Activated naive CD8-positive, alpha-beta T cell (primary cell): ENCODE results near the gene FOXL1.

Experiments
- H3K27ac Mint-ChIP-seq: one replicate; pipeline ENCODE4 v1.8.0; 2021; ENCODE audit warnings: mixed read lengths
- H3K27me3 Mint-ChIP-seq: one replicate; pipeline ENCODE4 v1.8.0; 2021; ENCODE audit warnings: mixed read lengths
- H3K36me3 Mint-ChIP-seq: one replicate; pipeline ENCODE4 v1.8.0; 2021; ENCODE audit warnings: mixed read lengths
- H3K4me1 Mint-ChIP-seq: one replicate; pipeline ENCODE4 v1.8.0; 2021; ENCODE audit warnings: low read depth, mixed read lengths
- H3K4me3 Mint-ChIP-seq: one replicate; pipeline ENCODE4 v1.8.0; 2021; ENCODE audit warnings: mild to moderate bottlenecking, mixed read lengths
- H3K9me3 Mint-ChIP-seq: one replicate; pipeline ENCODE4 v1.8.0; 2021; ENCODE audit warnings: low read depth, mixed read lengths

Gene FOXL1

DNA sequence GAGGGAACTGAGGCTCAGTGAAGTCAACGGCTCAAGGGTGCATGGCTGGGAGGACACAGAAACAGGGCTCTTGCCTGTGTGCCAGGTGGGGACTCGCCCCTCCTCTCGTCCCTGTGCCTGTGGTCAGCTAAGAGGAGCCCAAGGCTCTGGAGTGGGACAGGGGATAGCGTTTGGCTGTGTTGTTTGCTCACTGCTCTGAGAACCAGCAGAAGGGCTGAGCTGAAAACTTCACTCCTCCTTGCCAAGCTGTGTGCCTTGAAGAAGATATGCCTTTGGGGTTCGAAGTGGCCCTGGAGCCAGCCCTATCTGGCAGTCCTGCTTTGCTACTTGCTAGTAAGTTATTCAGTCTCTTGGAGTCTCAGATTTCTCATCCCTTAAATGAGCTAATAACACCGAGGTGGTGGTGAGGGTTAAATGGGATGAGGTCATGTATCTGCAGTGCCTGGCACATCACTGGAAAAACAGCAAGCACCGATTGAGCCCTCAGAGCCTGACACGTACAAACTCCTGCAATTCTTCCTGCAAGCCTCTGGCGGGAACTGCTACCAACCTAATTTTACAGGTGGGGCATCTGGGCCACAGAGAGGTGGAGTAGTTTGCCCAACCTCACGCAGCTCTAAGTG is 17.7 kb downstream of the FOXL1 start:
- Mint-ChIP-seq H3K27me3 (peaks cover 23% of the 10 kb centered on the region), H3K4me1 (peaks cover 11% of the 10 kb centered on the region), H3K36me3 (no peaks in the 10 kb centered on the region), H3K9me3 (no peaks in the 10 kb centered on the region), H3K4me3 (no peak overlapping the region), H3K27ac (no peak overlapping the region)

- H3K4me3 Mint-ChIP-seq = no peak overlapping the region
- no peaks in the 10 kb centered on the region for H3K9me3 Mint-ChIP-seq
- H3K36me3 Mint-ChIP-seq = no peaks in the 10 kb centered on the region
- H3K27ac Mint-ChIP-seq = no peak overlapping the region
- peaks cover 20% of the 10 kb centered on the region for H3K27me3 Mint-ChIP-seq
- H3K4me1 Mint-ChIP-seq = peaks cover 11% of the 10 kb centered on the region
Observed at GRCh38 chr16:86597126-86597879, 19.0 kb downstream of the FOXL1 start.

DNA sequence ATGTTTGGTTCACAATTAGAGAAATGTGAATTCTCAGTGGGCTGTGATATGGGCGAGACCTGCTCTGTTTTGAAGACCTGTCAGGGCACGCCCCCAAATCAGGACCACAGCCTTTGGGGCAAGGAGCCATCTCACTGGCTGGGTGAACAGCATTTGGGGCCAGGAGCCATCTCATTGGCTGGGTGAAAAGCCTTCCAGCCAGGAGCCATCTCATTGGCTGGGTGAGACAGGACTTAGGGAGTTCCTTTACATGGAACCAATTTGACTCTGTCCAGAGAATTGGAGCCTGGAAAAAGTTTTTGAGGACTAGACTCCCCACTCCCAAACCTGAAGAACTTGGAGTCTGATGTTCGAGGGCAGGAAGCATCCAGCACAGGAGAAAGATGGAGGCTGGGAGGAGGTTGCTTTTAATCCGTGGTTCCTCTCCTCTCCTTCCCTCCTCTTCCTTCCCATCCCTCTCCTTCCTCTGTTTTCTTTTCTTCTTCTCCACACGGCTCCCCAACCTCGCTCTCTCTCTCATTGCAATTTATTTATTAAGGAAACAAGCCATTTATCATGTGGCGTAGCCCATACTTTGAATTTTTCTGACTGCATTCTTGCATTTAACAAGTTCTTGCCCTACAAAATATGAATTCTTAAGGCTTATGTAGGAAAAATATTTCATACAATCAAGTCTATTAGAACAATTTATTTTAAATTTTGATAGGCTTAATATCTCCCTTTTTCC is 19.7 kb downstream of the FOXL1 start:
- Mint-ChIP-seq H3K27me3 (peaks cover 22% of the 10 kb centered on the region), H3K4me3 (no peak overlapping the region), H3K9me3 (no peaks in the 10 kb centered on the region), H3K27ac (no peak overlapping the region), H3K4me1 (peaks cover 10% of the 10 kb centered on the region), H3K36me3 (no peaks in the 10 kb centered on the region)

DNA sequence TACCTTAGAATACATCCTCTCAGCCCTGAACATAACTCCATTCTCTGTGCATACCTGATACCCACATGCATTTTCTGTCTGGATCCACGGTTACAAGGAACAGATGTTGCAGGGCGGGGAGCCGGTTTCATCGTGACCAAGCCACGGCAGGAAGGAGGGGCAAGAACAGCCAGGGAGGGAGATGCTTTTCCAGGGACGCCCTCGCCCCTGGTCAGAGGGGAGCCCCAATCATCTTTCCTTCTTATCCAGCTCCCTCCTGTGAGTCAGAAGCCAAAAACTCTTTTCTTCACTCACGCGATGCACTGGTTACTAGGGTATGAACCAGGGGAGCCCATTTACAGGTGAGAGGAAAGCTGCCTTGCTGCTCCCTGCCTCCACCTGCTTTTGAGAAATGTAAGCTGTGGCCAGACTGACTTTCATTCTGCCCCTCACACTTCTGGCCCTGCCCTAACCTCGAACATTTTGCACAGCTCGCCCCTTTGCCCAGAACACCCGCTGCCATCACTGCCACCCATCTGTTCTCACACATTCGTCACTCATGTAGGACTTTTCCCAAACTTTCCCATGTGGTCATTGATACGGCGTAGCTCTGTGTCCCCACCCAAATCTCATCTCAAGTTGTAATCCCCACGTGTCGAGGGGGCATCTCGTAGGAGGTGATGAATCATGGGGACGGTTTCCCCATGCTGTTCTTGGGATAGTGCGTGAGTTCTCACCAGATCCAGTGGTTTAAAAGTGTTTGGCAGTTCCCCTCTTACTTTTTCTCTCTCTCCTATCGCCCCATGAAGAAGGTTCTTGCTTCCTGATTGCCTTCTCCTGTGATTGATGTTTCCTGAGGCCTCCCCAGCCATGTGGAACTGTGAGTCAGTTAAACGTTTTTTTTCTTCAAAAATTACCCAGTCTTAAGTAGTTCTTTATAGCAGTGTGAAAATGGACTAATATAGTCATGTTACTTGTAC is 20.5 kb downstream of the FOXL1 start:
- H3K4me3 Mint-ChIP-seq = no peak overlapping the region
- no peaks in the 10 kb centered on the region for H3K36me3 Mint-ChIP-seq
- H3K9me3 Mint-ChIP-seq = no peaks in the 10 kb centered on the region
- H3K27ac Mint-ChIP-seq = no peak overlapping the region
- peaks cover 19% of the 10 kb centered on the region for H3K27me3 Mint-ChIP-seq
- H3K4me1 Mint-ChIP-seq = peaks cover 4% of the 10 kb centered on the region

DNA sequence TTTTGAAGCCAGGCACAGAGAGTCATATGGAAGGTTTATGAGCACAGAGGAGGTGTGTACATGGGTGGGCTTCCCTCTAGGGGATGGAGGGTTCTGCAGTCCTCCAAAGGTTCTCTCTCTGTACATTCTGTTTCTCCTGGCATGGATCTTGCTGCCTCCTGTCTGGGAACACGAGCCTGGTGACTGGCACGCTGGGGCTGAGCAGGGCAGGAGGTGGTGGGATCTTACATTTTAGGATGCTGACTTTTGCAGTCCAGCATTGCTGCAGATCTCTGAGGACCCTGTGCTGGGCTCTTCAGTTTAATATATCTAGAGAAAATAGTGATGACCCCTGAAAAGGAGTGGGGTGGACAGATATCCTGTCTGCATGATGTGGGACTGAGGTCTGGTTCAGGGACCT is 23.0 kb downstream of the FOXL1 start:
- no peak overlapping the region for H3K27ac Mint-ChIP-seq
- H3K4me1 Mint-ChIP-seq = peaks cover 19% of the 10 kb centered on the region
- H3K27me3 Mint-ChIP-seq = peaks cover 19% of the 10 kb centered on the region
- no peak overlapping the region for H3K4me3 Mint-ChIP-seq
- peaks cover 4% of the 10 kb centered on the region for H3K9me3 Mint-ChIP-seq
- no peaks in the 10 kb centered on the region for H3K36me3 Mint-ChIP-seq

DNA sequence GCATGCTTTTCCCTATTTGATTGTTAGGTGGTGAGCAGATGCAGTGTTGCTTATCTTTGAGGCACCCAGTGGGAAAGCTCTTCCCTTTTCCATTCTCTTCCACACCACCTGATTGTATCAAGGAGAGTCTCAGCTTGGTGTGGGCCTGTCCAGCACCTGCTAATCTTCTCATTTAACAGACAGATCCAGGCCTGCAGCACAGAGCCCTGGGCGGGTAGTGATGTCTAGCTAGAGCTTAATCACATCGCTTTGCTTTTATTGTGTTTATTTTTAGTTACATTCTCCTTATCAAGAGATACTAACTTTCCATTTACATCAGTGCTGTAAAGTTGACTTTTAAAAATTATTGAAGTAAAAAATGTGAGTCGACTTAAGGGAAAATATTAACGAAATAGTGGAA is 24.2 kb downstream of the FOXL1 start:
- Mint-ChIP-seq H3K4me1 (peaks cover 19% of the 10 kb centered on the region), H3K4me3 (no peak overlapping the region), H3K36me3 (no peaks in the 10 kb centered on the region), H3K9me3 (peaks cover 4% of the 10 kb centered on the region), H3K27ac (no peak overlapping the region), H3K27me3 (peaks cover 22% of the 10 kb centered on the region)

GRCh38 chr16:86604436-86605193 is 26.3 kb downstream of the FOXL1 start:
- peaks cover 15% of the 10 kb centered on the region for H3K4me1 Mint-ChIP-seq
- peaks cover 21% of the 10 kb centered on the region for H3K27me3 Mint-ChIP-seq
- peaks cover 4% of the 10 kb centered on the region for H3K9me3 Mint-ChIP-seq
- H3K27ac Mint-ChIP-seq = no peak overlapping the region
- no peaks in the 10 kb centered on the region for H3K36me3 Mint-ChIP-seq
- peak overlapping the region; percentile 87 for H3K4me3 Mint-ChIP-seq

- no peak overlapping the region for H3K27ac Mint-ChIP-seq
- H3K36me3 Mint-ChIP-seq = no peaks in the 10 kb centered on the region
- peaks cover 4% of the 10 kb centered on the region for H3K9me3 Mint-ChIP-seq
- H3K4me1 Mint-ChIP-seq = peaks cover 15% of the 10 kb centered on the region
- peaks cover 20% of the 10 kb centered on the region for H3K27me3 Mint-ChIP-seq
- H3K4me3 Mint-ChIP-seq = peak overlapping the region; percentile 42
Observed at GRCh38 chr16:86605950-86606349, 27.6 kb downstream of the FOXL1 start.

- no peaks in the 10 kb centered on the region for H3K36me3 Mint-ChIP-seq
- H3K4me3 Mint-ChIP-seq = no peak overlapping the region
- H3K4me1 Mint-ChIP-seq = peaks cover 15% of the 10 kb centered on the region
- no peak overlapping the region for H3K27ac Mint-ChIP-seq
- peaks cover 13% of the 10 kb centered on the region for H3K27me3 Mint-ChIP-seq
- peaks cover 4% of the 10 kb centered on the region for H3K9me3 Mint-ChIP-seq
Observed at GRCh38 chr16:86608301-86608747, 30.0 kb downstream of the FOXL1 start.

DNA sequence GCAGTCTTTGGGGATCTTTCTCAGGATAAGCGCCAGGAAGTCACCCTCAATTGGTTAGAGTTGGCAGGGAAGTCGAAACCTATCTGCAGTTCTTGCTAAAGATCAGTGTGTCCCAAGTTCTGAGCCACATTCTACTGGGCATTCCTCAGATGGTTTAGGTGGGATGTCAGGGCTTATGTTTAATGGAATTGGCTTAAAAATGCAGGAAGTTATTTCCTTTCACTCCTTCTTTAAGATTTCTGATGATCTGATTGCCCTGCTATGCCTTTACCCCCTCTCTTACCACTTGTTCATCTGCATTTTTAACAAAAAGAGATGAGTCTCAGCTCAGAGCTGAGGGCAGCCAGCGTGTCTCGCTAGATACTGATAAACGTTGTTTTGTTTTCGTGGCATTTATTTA is 30.8 kb downstream of the FOXL1 start:
- Mint-ChIP-seq H3K4me1 (peaks cover 14% of the 10 kb centered on the region), H3K9me3 (peaks cover 3% of the 10 kb centered on the region)

GRCh38 chr16:86609661-86610060 is 31.3 kb downstream of the FOXL1 start:
- Mint-ChIP-seq H3K9me3 (no peaks in the 10 kb centered on the region), H3K4me1 (peaks cover 9% of the 10 kb centered on the region), H3K27me3 (peaks cover 12% of the 10 kb centered on the region), H3K36me3 (no peaks in the 10 kb centered on the region), H3K27ac (no peak overlapping the region), H3K4me3 (no peak overlapping the region)

More for the DNA sequence above, 30.8 kb downstream of the FOXL1 start:
- H3K27me3 Mint-ChIP-seq = peaks cover 14% of the 10 kb centered on the region
- H3K27ac Mint-ChIP-seq = no peak overlapping the region
- H3K36me3 Mint-ChIP-seq = no peaks in the 10 kb centered on the region
- no peak overlapping the region for H3K4me3 Mint-ChIP-seq

- Mint-ChIP-seq H3K4me1 (no peaks in the 10 kb centered on the region), H3K9me3 (no peaks in the 10 kb centered on the region), H3K27me3 (peaks cover 12% of the 10 kb centered on the region)
Observed at GRCh38 chr16:86610779-86611524, 32.6 kb downstream of the FOXL1 start.

GRCh38 chr16:86611525-86611855 is 33.1 kb downstream of the FOXL1 start:
- no peaks in the 10 kb centered on the region for H3K36me3 Mint-ChIP-seq
- H3K4me3 Mint-ChIP-seq = no peak overlapping the region
- H3K9me3 Mint-ChIP-seq = no peaks in the 10 kb centered on the region
- peaks cover 12% of the 10 kb centered on the region for H3K27me3 Mint-ChIP-seq
- H3K4me1 Mint-ChIP-seq = no peaks in the 10 kb centered on the region
- H3K27ac Mint-ChIP-seq = no peak overlapping the region

More at GRCh38 chr16:86610779-86611524, 32.6 kb downstream of the FOXL1 start:
- H3K4me3 Mint-ChIP-seq = no peak overlapping the region
- no peaks in the 10 kb centered on the region for H3K36me3 Mint-ChIP-seq
- H3K27ac Mint-ChIP-seq = no peak overlapping the region
